Measurements from ENCODE around the gene TVP23A.
A peak's percentile ranks its signal among the peaks of the same experiment; 100 is the strongest.
"Not testable (repeated sequence)": the region's sequence is repeated elsewhere in the genome, so short reads cannot be mapped to it uniquely, and the experiment has no call there.

Gene TVP23A

GRCh38 chr16:10835281-10835931 lies 16.8 kb upstream of the TVP23A start:
- peak in 1 of 2 donors; percentile 33 for DNase-seq

- no peak for DNase-seq
These were observed 16.2 kb upstream of the TVP23A start for GRCh38 chr16:10834766-10835165.

- no peak for DNase-seq
These were observed 15.5 kb upstream of the TVP23A start for GRCh38 chr16:10834130-10834529.

- DNase-seq: no peak
These were observed 14.7 kb upstream of the TVP23A start for GRCh38 chr16:10833271-10833670.

- no peak for DNase-seq
These were observed 13.6 kb upstream of the TVP23A start for GRCh38 chr16:10831894-10832886.

- not testable (repeated sequence) for DNase-seq
These were observed 11.6 kb upstream of the TVP23A start for GRCh38 chr16:10830240-10830639.

GRCh38 chr16:10829390-10830098 lies 10.9 kb upstream of the TVP23A start:
- DNase-seq: not testable (repeated sequence)

GRCh38 chr16:10828851-10829366 lies 10.3 kb upstream of the TVP23A start:
- DNase-seq: no peak

- no peak for DNase-seq
These were observed 9.2 kb upstream of the TVP23A start for GRCh38 chr16:10827691-10828341.

GRCh38 chr16:10824111-10824893 lies 5.7 kb upstream of the TVP23A start:
- DNase-seq: no peak

GRCh38 chr16:10822702-10823101 lies 4.1 kb upstream of the TVP23A start:
- DNase-seq: no peak

- no peak for DNase-seq
These were observed 2.0 kb upstream of the TVP23A start for GRCh38 chr16:10820546-10820945.

- no peak for DNase-seq
These were observed 1.1 kb downstream of the TVP23A start for GRCh38 chr16:10817514-10817913.

GRCh38 chr16:10813099-10813455 lies 5.5 kb downstream of the TVP23A start:
- no peak for DNase-seq

- DNase-seq: no peak
These were observed 6.1 kb downstream of the TVP23A start for GRCh38 chr16:10812312-10813098.

GRCh38 chr16:10809706-10810105 lies 8.9 kb downstream of the TVP23A start:
- no peak for DNase-seq

- DNase-seq: no peak
These were observed 9.7 kb downstream of the TVP23A start for GRCh38 chr16:10808850-10809249.

- DNase-seq: no peak
These were observed 10.4 kb downstream of the TVP23A start for GRCh38 chr16:10808218-10808617.

GRCh38 chr16:10806698-10807097 lies 11.9 kb downstream of the TVP23A start:
- no peak for DNase-seq

GRCh38 chr16:10805334-10805733 lies 13.3 kb downstream of the TVP23A start:
- no peak for DNase-seq

- no peak for DNase-seq
These were observed 18.9 kb downstream of the TVP23A start for GRCh38 chr16:10799736-10800135.
